Activated CD8-positive, alpha-beta memory T cell treated with anti-CD3 and anti-CD28 coated beads for 4 hours (primary cell): ENCODE data around the gene CDK19.
A peak's percentile ranks its signal among the peaks of the same experiment; 100 is the strongest.
"Not testable (repeated sequence)": the region's sequence is repeated elsewhere in the genome, so short reads cannot be mapped to it uniquely, and the experiment has no call there.

Experiments used
- DNase-seq, 2 donors: peaks; one replicate each; pipeline ENCODE4 v3.0.0-alpha.2; 2020; ENCODE audit warnings: low read depth in 2 of 2

The CDK19 gene

GRCh38 chr6:110815411-110816409, at the start of gene CDK19:
TSS of gene CDK19 (minus strand) at chr6:110815469. CDS start at chr6:110815136, 333 bp downstream.
- DNase-seq = peak; percentile 96 to 97

- DNase-seq = no peak
These were observed 49.6 kb upstream of the CDK19 start for GRCh38 chr6:110864824-110865223.

GRCh38 chr6:110859335-110859792, 44.1 kb upstream of the CDK19 start:
- no peak for DNase-seq

GRCh38 chr6:110858562-110859214, 43.4 kb upstream of the CDK19 start:
- no peak for DNase-seq

GRCh38 chr6:110858016-110858415, 42.7 kb upstream of the CDK19 start:
- no peak for DNase-seq

GRCh38 chr6:110856296-110856695, 41.0 kb upstream of the CDK19 start:
- no peak for DNase-seq

GRCh38 chr6:110853754-110854477, 38.6 kb upstream of the CDK19 start:
- no peak for DNase-seq

GRCh38 chr6:110852773-110853172, 37.5 kb upstream of the CDK19 start:
- DNase-seq = no peak

GRCh38 chr6:110849781-110850180, 34.5 kb upstream of the CDK19 start:
- no peak for DNase-seq

GRCh38 chr6:110841266-110841665, 26.0 kb upstream of the CDK19 start:
- no peak for DNase-seq

- not testable (repeated sequence) for DNase-seq
These were observed 20.5 kb upstream of the CDK19 start for GRCh38 chr6:110835751-110836150.

- DNase-seq = no peak
These were observed 18.6 kb upstream of the CDK19 start for GRCh38 chr6:110833831-110834230.

GRCh38 chr6:110831405-110831804, 16.1 kb upstream of the CDK19 start:
- DNase-seq = no peak

- no peak for DNase-seq
These were observed 13.1 kb upstream of the CDK19 start for GRCh38 chr6:110828396-110828795.

- DNase-seq = no peak
These were observed 11.2 kb upstream of the CDK19 start for GRCh38 chr6:110826236-110827129.

GRCh38 chr6:110823146-110823545, 7.9 kb upstream of the CDK19 start:
- DNase-seq = no peak

GRCh38 chr6:110822249-110822648, 7.0 kb upstream of the CDK19 start:
- no peak for DNase-seq

GRCh38 chr6:110816677-110817076, 1.4 kb upstream of the CDK19 start:
- no peak for DNase-seq

- no peak for DNase-seq
These were observed 256 bp downstream of the CDK19 start for GRCh38 chr6:110815015-110815410.

- peak; percentile 18 to 31 for DNase-seq
These were observed 911 bp downstream of the CDK19 start for GRCh38 chr6:110814102-110815014.
